ENCODE measurements around the gene CCDC127. TPM values are rescaled to one million over a fixed set of nuclear protein-coding genes. Genes with fewer than 3 reads are reported as not detected.
A peak's percentile ranks its signal among the peaks of the same experiment; 100 is the strongest.

Gene CCDC127
- total RNA-seq, 2 donors from 2014 or later = 8.4 to 9.7 TPM

DNA sequence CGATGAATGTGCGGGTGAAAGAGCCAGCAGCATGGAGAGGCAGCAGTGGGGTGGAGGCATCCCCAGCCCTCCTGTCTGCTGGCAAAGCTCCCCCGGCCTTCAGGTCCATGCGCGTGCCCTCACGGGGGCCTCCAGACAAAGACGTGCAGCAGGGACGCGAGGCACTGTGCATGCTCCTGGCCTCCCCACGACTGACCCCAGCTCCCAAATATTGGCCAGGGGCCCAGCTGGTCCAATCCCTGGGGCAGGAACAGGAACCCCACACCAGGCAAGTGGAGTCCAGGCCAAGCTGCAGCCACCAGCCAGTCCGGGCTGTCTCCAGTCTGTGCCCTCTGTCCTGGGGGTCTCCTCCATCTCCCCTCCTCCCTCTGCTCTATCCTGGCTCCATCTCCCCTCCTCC is 60.2 kb downstream of the CCDC127 start:
- TF ChIP-seq, protein P1, sequence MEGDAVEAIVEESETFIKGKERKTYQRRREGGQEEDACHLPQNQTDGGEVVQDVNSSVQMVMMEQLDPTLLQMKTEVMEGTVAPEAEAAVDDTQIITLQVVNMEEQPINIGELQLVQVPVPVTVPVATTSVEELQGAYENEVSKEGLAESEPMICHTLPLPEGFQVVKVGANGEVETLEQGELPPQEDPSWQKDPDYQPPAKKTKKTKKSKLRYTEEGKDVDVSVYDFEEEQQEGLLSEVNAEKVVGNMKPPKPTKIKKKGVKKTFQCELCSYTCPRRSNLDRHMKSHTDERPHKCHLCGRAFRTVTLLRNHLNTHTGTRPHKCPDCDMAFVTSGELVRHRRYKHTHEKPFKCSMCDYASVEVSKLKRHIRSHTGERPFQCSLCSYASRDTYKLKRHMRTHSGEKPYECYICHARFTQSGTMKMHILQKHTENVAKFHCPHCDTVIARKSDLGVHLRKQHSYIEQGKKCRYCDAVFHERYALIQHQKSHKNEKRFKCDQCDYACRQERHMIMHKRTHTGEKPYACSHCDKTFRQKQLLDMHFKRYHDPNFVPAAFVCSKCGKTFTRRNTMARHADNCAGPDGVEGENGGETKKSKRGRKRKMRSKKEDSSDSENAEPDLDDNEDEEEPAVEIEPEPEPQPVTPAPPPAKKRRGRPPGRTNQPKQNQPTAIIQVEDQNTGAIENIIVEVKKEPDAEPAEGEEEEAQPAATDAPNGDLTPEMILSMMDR (conservative IDR thresholded peaks at IDR 0.05) = no peak
- Histone ChIP-seq H3K36me3 (ENCODE audit: control insufficient read depth, insufficient read depth, low read length) (no peaks in the 10 kb centered on the region), H3K27me3 (ENCODE audit: control insufficient read depth, insufficient read depth, low read length, poor library complexity, severe bottlenecking) (no peaks in the 10 kb centered on the region), H3K27ac (ENCODE audit: low read depth, low read length) (no peak overlapping the region), H3K9ac (ENCODE audit: extremely low read depth, low read length, poor library complexity, severe bottlenecking) (no peak overlapping the region), H3K9me3 (ENCODE audit: control insufficient read depth, low read length) (no peaks in the 10 kb centered on the region), H3K4me3 (ENCODE audit: low read length) (no peak overlapping the region), H3K4me1 (ENCODE audit: control insufficient read depth, insufficient read depth, low read length) (no peaks in the 10 kb centered on the region)
- Mint-ChIP-seq H3K36me3 (ENCODE audit: low read depth) (peaks cover 29% of the 10 kb centered on the region), H3K9me3 (no peaks in the 10 kb centered on the region), H3K27me3 (ENCODE audit: insufficient read depth) (no peaks in the 10 kb centered on the region), H3K27ac (no peak overlapping the region), H3K4me3 (no peak overlapping the region), H3K4me1 (no peaks in the 10 kb centered on the region)
- WGBS, 2 experiments (ENCODE audit: insufficient coverage in 1 of 2, insufficient read length in 1 of 2) = 92 to 98% methylated on average over 8 to 11 of the region's 11 CpGs
- DNase-seq = peak; percentile 24

DNA sequence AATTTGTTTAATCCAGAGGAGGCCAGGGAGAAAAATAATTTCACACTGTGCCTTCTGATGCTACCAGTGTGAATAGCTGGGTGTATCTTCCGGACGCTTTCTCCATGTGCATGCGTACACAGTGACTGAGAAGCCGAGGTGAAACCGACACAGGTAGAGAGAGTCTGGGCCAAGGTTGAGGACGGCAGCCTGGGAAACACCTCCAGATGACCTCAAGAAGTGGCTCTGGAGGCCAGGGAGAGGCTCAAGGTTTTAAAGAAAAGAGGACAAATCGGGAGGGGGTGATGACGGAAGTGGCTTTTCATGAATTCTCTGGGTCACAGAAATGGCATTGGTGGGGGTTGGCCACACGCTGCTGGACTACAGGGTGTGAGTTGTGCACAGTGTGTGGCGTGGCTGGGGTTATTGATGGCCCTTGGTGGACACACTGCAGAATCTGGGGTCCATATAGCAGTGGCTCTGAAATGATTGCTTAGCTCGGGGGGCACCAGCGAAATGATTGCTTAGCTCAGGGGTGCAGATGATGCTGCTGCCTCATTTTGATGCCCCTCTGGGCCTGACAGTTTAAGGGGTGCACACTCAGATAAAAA is 60.7 kb downstream of the CCDC127 start:
- H3K36me3 Mint-ChIP-seq (ENCODE audit: low read depth) = peaks cover 29% of the 10 kb centered on the region
- Histone ChIP-seq H3K9me3 (ENCODE audit: control insufficient read depth, low read length) (no peaks in the 10 kb centered on the region), H3K4me3 (ENCODE audit: low read length) (no peak overlapping the region), H3K27ac (ENCODE audit: low read depth, low read length) (no peak overlapping the region), H3K27me3 (ENCODE audit: control insufficient read depth, insufficient read depth, low read length, poor library complexity, severe bottlenecking) (no peaks in the 10 kb centered on the region), H3K9ac (ENCODE audit: extremely low read depth, low read length, poor library complexity, severe bottlenecking) (no peak overlapping the region), H3K36me3 (ENCODE audit: control insufficient read depth, insufficient read depth, low read length) (no peaks in the 10 kb centered on the region), H3K4me1 (ENCODE audit: control insufficient read depth, insufficient read depth, low read length) (no peaks in the 10 kb centered on the region)
- DNase-seq = peak; percentile 22
- H3K27me3 Mint-ChIP-seq (ENCODE audit: insufficient read depth) = no peaks in the 10 kb centered on the region
- no peaks in the 10 kb centered on the region for H3K9me3 Mint-ChIP-seq
- H3K4me3 Mint-ChIP-seq = no peak overlapping the region
- TF ChIP-seq, protein P1 (conservative IDR thresholded peaks at IDR 0.05) = no peak
- no peak overlapping the region for H3K27ac Mint-ChIP-seq
- no peaks in the 10 kb centered on the region for H3K4me1 Mint-ChIP-seq
- WGBS, 2 experiments (ENCODE audit: insufficient coverage in 1 of 2, insufficient read length in 1 of 2) = 81 to 95% methylated on average over 5 to 12 of the region's 12 CpGs

DNA sequence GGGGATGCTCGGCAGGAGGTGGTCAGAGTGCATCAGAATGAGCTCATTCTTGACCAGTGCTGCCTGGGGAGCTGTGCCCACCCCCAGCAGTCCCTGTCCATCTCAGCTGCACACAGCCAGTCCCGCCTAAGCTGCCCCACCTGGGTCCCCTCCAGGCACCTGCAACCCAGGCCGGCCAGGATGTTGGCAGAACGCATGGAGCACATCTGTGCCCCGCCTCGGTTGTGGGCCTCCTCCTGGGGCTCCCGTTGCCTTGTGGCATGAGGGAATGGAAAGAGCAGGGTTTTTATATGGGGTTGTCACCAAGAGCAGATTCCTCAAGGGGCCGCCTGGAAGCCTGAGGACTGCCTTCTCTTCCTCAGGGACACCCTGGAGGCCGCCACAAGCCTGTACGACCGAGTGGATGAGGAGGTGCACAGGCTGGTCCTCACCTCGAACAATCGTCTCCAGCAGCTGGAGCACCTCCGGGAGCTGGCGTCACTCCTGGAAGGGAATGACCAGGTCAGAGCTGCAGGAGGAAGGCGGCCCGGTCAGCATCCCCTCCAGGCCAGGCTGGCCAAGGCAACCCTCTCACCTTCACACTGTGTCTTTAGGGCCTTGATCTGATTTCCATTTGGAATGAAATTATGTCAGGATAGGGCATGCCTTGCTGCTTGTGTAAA is 61.4 kb downstream of the CCDC127 start:
- Mint-ChIP-seq H3K27ac (no peak overlapping the region), H3K9me3 (no peaks in the 10 kb centered on the region)

More for the DNA sequence above, 61.4 kb downstream of the CCDC127 start:
- Mint-ChIP-seq H3K4me3 (no peak overlapping the region), H3K4me1 (no peaks in the 10 kb centered on the region), H3K27me3 (ENCODE audit: insufficient read depth) (no peaks in the 10 kb centered on the region), H3K36me3 (ENCODE audit: low read depth) (peaks cover 29% of the 10 kb centered on the region)
- Histone ChIP-seq H3K9me3 (ENCODE audit: control insufficient read depth, low read length) (no peaks in the 10 kb centered on the region), H3K4me3 (ENCODE audit: low read length) (no peak overlapping the region), H3K4me1 (ENCODE audit: control insufficient read depth, insufficient read depth, low read length) (no peaks in the 10 kb centered on the region), H3K27ac (ENCODE audit: low read depth, low read length) (no peak overlapping the region), H3K9ac (ENCODE audit: extremely low read depth, low read length, poor library complexity, severe bottlenecking) (no peak overlapping the region), H3K27me3 (ENCODE audit: control insufficient read depth, insufficient read depth, low read length, poor library complexity, severe bottlenecking) (no peaks in the 10 kb centered on the region), H3K36me3 (ENCODE audit: control insufficient read depth, insufficient read depth, low read length) (no peaks in the 10 kb centered on the region)
- peak; percentile 35 for DNase-seq
- TF ChIP-seq, protein P1 (conservative IDR thresholded peaks at IDR 0.05) = no peak
- 85 to 95% methylated on average over 4 to 17 of the region's 17 CpGs for WGBS, 2 experiments (ENCODE audit: insufficient coverage in 1 of 2, insufficient read length in 1 of 2)
